Vagina (tissue), 2 donors: ENCODE measurements around the gene TYMS. TPM values are rescaled to one million over a fixed set of nuclear protein-coding genes. Genes with fewer than 3 reads are reported as not detected.

Source experiments
- DNase-seq, 2 donors: peaks; one replicate each; pipeline ENCODE4 v3.0.0-alpha.2; 2017; ENCODE audit errors: extremely low spot score in 2 of 2
- H3K27ac ChIP-seq: fragments of 200-600 bp; sonication (generic); one replicate; pipeline ENCODE4 v1.5.1; 2019
- H3K27me3 ChIP-seq: fragments of 200-600 bp; sonication (generic); one replicate; pipeline ENCODE4 v1.5.1; 2019
- H3K36me3 ChIP-seq, 2 donors: fragments of 200-600 bp; sonication (generic); one replicate each; pipeline ENCODE4 v1.5.1; 2017 to 2019
- H3K4me1 ChIP-seq: fragments of 200-600 bp; sonication (generic); one replicate; pipeline ENCODE4 v1.5.1; 2019
- H3K4me3 ChIP-seq, 2 donors: fragments of 200-600 bp; sonication (generic); 1 replicate in 1 of 2; 2 replicates in 1 of 2; pipeline ENCODE4 v1.5.1; 2016 to 2019
- H3K9me3 ChIP-seq: fragments of 200-600 bp; sonication (generic); one replicate; pipeline ENCODE4 v1.5.1; 2019
- CTCF ChIP-seq, 3 experiments: fragments of 450-650 bp in 2 of 3; fragments of 200-600 bp in 1 of 3; sonication (generic) in 1 of 3; IDR thresholded peaks; one replicate each; pipeline ENCODE4 v1.5.1; 2017 to 2019; ENCODE audit warnings: antibody characterized with exemption in 3 of 3, mild to moderate bottlenecking in 2 of 3, moderate library complexity in 2 of 3
- POLR2A ChIP-seq, 2 donors: fragments of 450-650 bp; IDR thresholded peaks; one replicate each; pipeline ENCODE4 v1.6.1; 2017; ENCODE audit warnings: antibody characterized with exemption in 2 of 2, mild to moderate bottlenecking in 2 of 2, moderate library complexity in 2 of 2
- POLR2AphosphoS5 ChIP-seq, 2 donors: sonication (generic); formaldehyde crosslinking; IDR thresholded peaks; one replicate each; pipeline ENCODE4 v1.9.0; 2017; ENCODE audit warnings: antibody characterized with exemption in 2 of 2, mild to moderate bottlenecking in 2 of 2, low read depth in 1 of 2; ENCODE audit not compliant: insufficient read depth in 1 of 2
- intact Hi-C: fragments of 100-400 bp; cut with DNase I; formaldehyde crosslinking; loops from one replicate; pipeline ENCODE4 v1.15.1; 2023
- total RNA-seq: library from RNA; depleted of rRNA; stranded (reverse); fragments of >200 nt; gene quantifications from one replicate; pipeline ENCODE4 v1.2.3, GENCODE V29; 2016

Gene TYMS
- total RNA-seq, 1 donor from 2014 or later, result 11.3 TPM

- no peak for DNase-seq
- intact Hi-C loops, result no loop called here
- TF ChIP-seq POLR2A (IDR thresholded peaks at IDR 0.05), result no peak
- TF ChIP-seq CTCF (IDR thresholded peaks at IDR 0.05), result no peak
- TF ChIP-seq POLR2AphosphoS5 (IDR thresholded peaks at IDR 0.05; ENCODE audit: insufficient read depth in 1 of 2, low read depth in 1 of 2), result no peak
- H3K4me3 ChIP-seq, result no peak overlapping the region
- no peaks in the 10 kb centered on the region for H3K9me3 ChIP-seq
- H3K27me3 ChIP-seq, result no peaks in the 10 kb centered on the region
- H3K27ac ChIP-seq, result no peak overlapping the region
- peaks cover 5% of the 10 kb centered on the region for H3K4me1 ChIP-seq
- no peaks in the 10 kb centered on the region for H3K36me3 ChIP-seq
Measured at GRCh38 chr18:658947-659533, 1.6 kb downstream of the TYMS start.

GRCh38 chr18:659597-659996 lies 2.1 kb downstream of the TYMS start:
- DNase-seq, result no peak
- Histone ChIP-seq H3K4me3 (no peak overlapping the region), H3K27me3 (no peaks in the 10 kb centered on the region), H3K36me3 (no peaks in the 10 kb centered on the region), H3K4me1 (peaks cover 5% of the 10 kb centered on the region), H3K27ac (no peak overlapping the region), H3K9me3 (no peaks in the 10 kb centered on the region)
- no peak for TF ChIP-seq POLR2A (IDR thresholded peaks at IDR 0.05)
- no peak for TF ChIP-seq POLR2AphosphoS5 (IDR thresholded peaks at IDR 0.05; ENCODE audit: insufficient read depth in 1 of 2, low read depth in 1 of 2)
- TF ChIP-seq CTCF (IDR thresholded peaks at IDR 0.05), result no peak
- intact Hi-C loops, result no loop called here

- H3K9me3 ChIP-seq, result no peaks in the 10 kb centered on the region
- no peak for DNase-seq
- TF ChIP-seq POLR2A (IDR thresholded peaks at IDR 0.05) (no peak), CTCF (IDR thresholded peaks at IDR 0.05) (no peak), POLR2AphosphoS5 (IDR thresholded peaks at IDR 0.05; ENCODE audit: insufficient read depth in 1 of 2, low read depth in 1 of 2) (no peak)
- H3K4me3 ChIP-seq, result no peak overlapping the region
- intact Hi-C loops, result no loop called here
- no peak overlapping the region for H3K27ac ChIP-seq
- H3K27me3 ChIP-seq, result no peaks in the 10 kb centered on the region
- H3K36me3 ChIP-seq, result no peaks in the 10 kb centered on the region
- H3K4me1 ChIP-seq, result peaks cover 5% of the 10 kb centered on the region
Measured at GRCh38 chr18:662197-662596, 4.7 kb downstream of the TYMS start.

- Histone ChIP-seq H3K4me3 (no peak overlapping the region), H3K27ac (no peak overlapping the region), H3K27me3 (no peaks in the 10 kb centered on the region), H3K9me3 (no peaks in the 10 kb centered on the region), H3K4me1 (no peaks in the 10 kb centered on the region), H3K36me3 (peaks cover 0 to 13% of the 10 kb centered on the region in 2 donors)
- DNase-seq, result peak in 1 of 2 donors; percentile 40
- TF ChIP-seq CTCF (IDR thresholded peaks at IDR 0.05) (no peak), POLR2AphosphoS5 (IDR thresholded peaks at IDR 0.05; ENCODE audit: insufficient read depth in 1 of 2, low read depth in 1 of 2) (no peak), POLR2A (IDR thresholded peaks at IDR 0.05) (no peak)
- intact Hi-C loops, result no loop called here
Measured at GRCh38 chr18:666177-666576, 8.7 kb downstream of the TYMS start.

GRCh38 chr18:666628-667027 lies 9.2 kb downstream of the TYMS start:
- intact Hi-C loops, result no loop called here
- no peak for TF ChIP-seq CTCF (IDR thresholded peaks at IDR 0.05)
- TF ChIP-seq POLR2A (IDR thresholded peaks at IDR 0.05), result no peak
- no peak for TF ChIP-seq POLR2AphosphoS5 (IDR thresholded peaks at IDR 0.05; ENCODE audit: insufficient read depth in 1 of 2, low read depth in 1 of 2)
- Histone ChIP-seq H3K9me3 (no peaks in the 10 kb centered on the region), H3K4me3 (no peak overlapping the region), H3K27ac (no peak overlapping the region), H3K4me1 (no peaks in the 10 kb centered on the region), H3K36me3 (peaks cover 0 to 18% of the 10 kb centered on the region in 2 donors), H3K27me3 (no peaks in the 10 kb centered on the region)
- no peak for DNase-seq
